Keratinocyte (primary cell): ENCODE results near the gene C1QTNF5. TPM values are rescaled to one million over a fixed set of nuclear protein-coding genes. Genes with fewer than 3 reads are reported as not detected.

Experiments
- DNase-seq: peaks from one replicate; pipeline ENCODE4 v3.0.0-alpha.2; 2011; ENCODE audit warnings: low read depth, missing footprints, low spot score
- FAIRE-seq: peaks from 2 replicates; lab custom pipeline; 2011; peaks lifted over from hg19 to GRCh38; lab: Jason Lieb, UNC
- H2AFZ ChIP-seq: 2 replicates; pipeline ENCODE4 v1.6.0; 2012; ENCODE audit warnings: low read length, control low read depth, inconsistent platforms; ENCODE audit not compliant: control insufficient read depth
- H3K27ac ChIP-seq: 2 replicates; pipeline ENCODE4 v1.5.1; 2011; ENCODE audit warnings: low read length; ENCODE audit not compliant: control insufficient read depth, insufficient read depth
- H3K27me3 ChIP-seq: 3 replicates; pipeline ENCODE4 v1.6.0; 2011; ENCODE audit warnings: low read length; ENCODE audit not compliant: control insufficient read depth, insufficient read depth; ENCODE audit errors: extremely low read depth
- H3K36me3 ChIP-seq, 2 experiments: 2 replicates in 1 of 2; 3 replicates in 1 of 2; pipeline ENCODE4 v1.5.1; 2011; ENCODE audit warnings: low read length in 2 of 2, mild to moderate bottlenecking in 1 of 2; ENCODE audit not compliant: control insufficient read depth in 2 of 2, insufficient read depth in 2 of 2; ENCODE audit errors: extremely low read depth in 1 of 2
- H3K4me1 ChIP-seq: 3 replicates; pipeline ENCODE4 v1.5.1; 2011; ENCODE audit warnings: low read length; ENCODE audit not compliant: control insufficient read depth, insufficient read depth; ENCODE audit errors: extremely low read depth
- H3K4me2 ChIP-seq: 3 replicates; pipeline ENCODE4 v1.6.0; 2011; ENCODE audit warnings: low read depth, low read length; ENCODE audit not compliant: control insufficient read depth, insufficient read depth; ENCODE audit errors: extremely low read depth
- H3K4me3 ChIP-seq, 3 experiments: fragments of 200-600 bp in 1 of 3; sonication (generic) in 1 of 3; 2 replicates in 2 of 3; 3 replicates in 1 of 3; pipeline ENCODE4 v1.5.1; 2011 to 2016; ENCODE audit warnings: low read length in 3 of 3, mild to moderate bottlenecking in 3 of 3, control low read depth in 2 of 3, inconsistent platforms in 1 of 3, low read depth in 1 of 3, mixed read lengths in 1 of 3, mixed run types in 1 of 3, moderate library complexity in 1 of 3; ENCODE audit not compliant: control insufficient read depth in 2 of 3, insufficient read depth in 2 of 3; ENCODE audit errors: extremely low read depth in 1 of 3
- H3K79me2 ChIP-seq: 2 replicates; pipeline ENCODE4 v1.6.0; 2012; ENCODE audit warnings: low read length; ENCODE audit not compliant: control insufficient read depth, insufficient read depth
- H3K9ac ChIP-seq: 3 replicates; pipeline ENCODE4 v1.6.0; 2011; ENCODE audit warnings: low read length; ENCODE audit not compliant: control insufficient read depth, insufficient read depth; ENCODE audit errors: extremely low read depth
- H3K9me1 ChIP-seq: 3 replicates; pipeline ENCODE4 v1.6.0; 2011; ENCODE audit warnings: low read length; ENCODE audit not compliant: control insufficient read depth, insufficient read depth; ENCODE audit errors: extremely low read depth
- H3K9me3 ChIP-seq: 2 replicates; pipeline ENCODE4 v1.5.1; 2012; ENCODE audit warnings: low read depth, low read length; ENCODE audit not compliant: control insufficient read depth
- H4K20me1 ChIP-seq: 3 replicates; pipeline ENCODE4 v1.6.0; 2011; ENCODE audit warnings: low read length; ENCODE audit not compliant: control insufficient read depth, insufficient read depth; ENCODE audit errors: extremely low read depth
- EZH2 ChIP-seq: IDR thresholded peaks from one replicate; pipeline ENCODE4 v1.6.1; 2012; ENCODE audit warnings: inconsistent platforms, mild to moderate bottlenecking, low read length, moderate library complexity
- dilution Hi-C: fragments of 300-500 bp; cut with MboI; formaldehyde crosslinking; loops from one replicate; pipeline ENCODE4 v1.7.0; 2020; ENCODE audit warnings: low sequenced_read_pairs; ENCODE audit not compliant: extremely low pct_ligation_motif_present
- polyA plus RNA-seq, 5 experiments: library from polyadenylated mRNA; depleted of rRNA in 3 of 5; stranded (reverse) in 3 of 5; stranded (forward) in 1 of 5; unstranded in 1 of 5; fragments of >200 nt; gene quantifications; 1 replicate in 1 of 5; 2 replicates in 3 of 5; 3 replicates in 1 of 5; pipeline versions ENCODE4 v1.2.1 to v1.2.3, GENCODE V29; 2011 to 2012; ENCODE audit warnings: missing spikeins in 2 of 5, low read depth in 1 of 5, low replicate concordance in 1 of 5
- TF ChIP-seq, protein P1 (sequence below), 3 experiments: IDR thresholded peaks in 1 of 3; conservative IDR thresholded peaks in 1 of 3; optimal IDR thresholded peaks in 1 of 3; 2 replicates in 2 of 3; 3 replicates in 1 of 3; pipeline versions ENCODE3 to v1.5.1; 2011; ENCODE audit warnings: low read length in 3 of 3, mild to moderate bottlenecking in 3 of 3, moderate library complexity in 2 of 3, control low read depth in 1 of 3, inconsistent platforms in 1 of 3; ENCODE audit not compliant: insufficient read depth in 2 of 3; ENCODE audit errors: extremely low read depth in 1 of 3

C1QTNF5 gene
- polyA plus RNA-seq, 1 donor (not counting 4 experiments of a cell fraction or from before 2014, with no cell fraction given), result not detected

DNA sequence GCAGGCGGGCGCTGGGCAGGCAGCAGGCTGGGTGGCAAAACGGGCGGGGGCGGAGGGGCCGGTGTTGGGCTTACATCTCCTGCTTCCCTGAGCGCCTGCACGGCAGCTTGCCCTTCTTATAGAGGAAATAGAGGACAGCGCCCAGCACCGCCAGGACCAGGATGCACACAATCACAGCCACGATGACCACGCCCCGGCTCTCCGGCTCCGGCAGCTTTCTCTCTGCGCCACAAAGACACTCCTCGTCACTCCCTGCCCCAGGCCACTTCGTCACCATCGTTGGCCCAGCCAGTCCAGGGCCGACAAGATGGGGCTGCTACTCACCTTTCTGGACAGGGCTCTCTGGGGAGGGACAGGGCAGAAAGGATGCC is 30.0 kb downstream of the C1QTNF5 start:
- Histone ChIP-seq H3K27ac (no peak overlapping the region), H3K9me3 (no peaks in the 10 kb centered on the region), H3K79me2 (no peaks in the 10 kb centered on the region), H2AFZ (no peak overlapping the region), H3K27me3 (no peaks in the 10 kb centered on the region), H3K4me3 (no peak overlapping the region), H3K4me1 (peaks cover 20% of the 10 kb centered on the region), H3K36me3 (peaks cover 21 to 23% of the 10 kb centered on the region in 2 experiments), H3K4me2 (peak overlapping the region; percentile 54), H4K20me1 (no peaks in the 10 kb centered on the region), H3K9ac (no peak overlapping the region), H3K9me1 (peaks cover 4% of the 10 kb centered on the region)
- DNase-seq, result no peak
- FAIRE-seq, result no peak
- TF ChIP-seq EZH2, result no peak
- TF ChIP-seq, protein P1, sequence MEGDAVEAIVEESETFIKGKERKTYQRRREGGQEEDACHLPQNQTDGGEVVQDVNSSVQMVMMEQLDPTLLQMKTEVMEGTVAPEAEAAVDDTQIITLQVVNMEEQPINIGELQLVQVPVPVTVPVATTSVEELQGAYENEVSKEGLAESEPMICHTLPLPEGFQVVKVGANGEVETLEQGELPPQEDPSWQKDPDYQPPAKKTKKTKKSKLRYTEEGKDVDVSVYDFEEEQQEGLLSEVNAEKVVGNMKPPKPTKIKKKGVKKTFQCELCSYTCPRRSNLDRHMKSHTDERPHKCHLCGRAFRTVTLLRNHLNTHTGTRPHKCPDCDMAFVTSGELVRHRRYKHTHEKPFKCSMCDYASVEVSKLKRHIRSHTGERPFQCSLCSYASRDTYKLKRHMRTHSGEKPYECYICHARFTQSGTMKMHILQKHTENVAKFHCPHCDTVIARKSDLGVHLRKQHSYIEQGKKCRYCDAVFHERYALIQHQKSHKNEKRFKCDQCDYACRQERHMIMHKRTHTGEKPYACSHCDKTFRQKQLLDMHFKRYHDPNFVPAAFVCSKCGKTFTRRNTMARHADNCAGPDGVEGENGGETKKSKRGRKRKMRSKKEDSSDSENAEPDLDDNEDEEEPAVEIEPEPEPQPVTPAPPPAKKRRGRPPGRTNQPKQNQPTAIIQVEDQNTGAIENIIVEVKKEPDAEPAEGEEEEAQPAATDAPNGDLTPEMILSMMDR (optimal IDR thresholded peaks at IDR 0.05 in 1 of 3, IDR thresholded peaks at IDR 0.05 in 1 of 3, conservative IDR thresholded peaks at IDR 0.05 in 1 of 3; ENCODE audit: extremely low read depth in 1 of 3, insufficient read depth in 2 of 3, low read length in 3 of 3), result no peak
- dilution Hi-C loops, result no loop called here

DNA sequence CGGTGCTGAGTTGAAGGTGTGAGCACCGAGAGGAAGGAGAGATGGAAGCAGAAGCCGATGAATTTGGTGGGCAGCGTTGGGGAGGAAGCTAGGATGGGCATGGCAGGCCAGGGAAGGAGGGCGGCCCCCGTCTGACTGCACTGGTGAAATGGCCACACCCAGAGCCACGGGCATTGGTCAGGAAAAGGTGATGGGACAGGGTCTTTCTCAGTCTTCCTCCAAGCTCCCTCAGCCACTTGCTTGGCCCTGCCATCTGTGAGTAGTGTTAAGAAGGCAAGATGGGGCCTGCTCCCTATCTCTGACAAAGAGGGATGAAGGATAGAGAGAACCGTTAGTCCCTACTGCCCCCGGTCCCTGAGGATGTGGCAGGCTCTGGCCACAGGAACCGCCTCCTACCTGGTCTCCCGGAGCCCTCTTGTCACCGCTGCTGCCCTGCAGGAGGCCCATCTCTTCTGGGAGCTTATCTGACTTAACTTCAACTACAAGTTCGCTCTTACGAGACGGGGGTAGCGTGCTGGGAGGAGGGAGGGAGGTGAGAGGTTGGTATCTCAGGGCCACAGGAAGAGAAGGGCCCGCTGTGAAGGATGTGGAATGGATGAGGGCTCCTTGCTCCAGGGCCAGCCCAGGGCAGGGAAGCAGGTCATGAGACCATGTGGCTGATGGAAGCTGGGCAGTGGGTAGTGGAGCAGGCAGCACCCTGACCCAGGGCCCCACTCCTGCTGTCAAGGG is 30.6 kb downstream of the C1QTNF5 start:
- TF ChIP-seq, protein P1 (optimal IDR thresholded peaks at IDR 0.05 in 1 of 3, IDR thresholded peaks at IDR 0.05 in 1 of 3, conservative IDR thresholded peaks at IDR 0.05 in 1 of 3; ENCODE audit: extremely low read depth in 1 of 3, insufficient read depth in 2 of 3, low read length in 3 of 3), result no peak
- no peak for TF ChIP-seq EZH2
- Histone ChIP-seq H2AFZ (no peak overlapping the region), H3K36me3 (peaks cover 23 to 25% of the 10 kb centered on the region in 2 experiments), H3K4me2 (peak overlapping the region; percentile 54), H3K27me3 (no peaks in the 10 kb centered on the region), H3K4me1 (peaks cover 15% of the 10 kb centered on the region), H3K9me3 (no peaks in the 10 kb centered on the region), H3K27ac (no peak overlapping the region), H3K4me3 (no peak overlapping the region), H4K20me1 (no peaks in the 10 kb centered on the region), H3K79me2 (no peaks in the 10 kb centered on the region), H3K9ac (no peak overlapping the region), H3K9me1 (peaks cover 4% of the 10 kb centered on the region)
- no peak for DNase-seq
- FAIRE-seq, result no peak
- dilution Hi-C loops, result no loop called here
